HG03439 (cell line): ENCODE data around the gene TBR1.

Source experiments
- ATAC-seq: cut with Tn5 transposase; IDR thresholded peaks from one replicate; pipeline ENCODE4 v1.9.1; 2021; ENCODE audit warnings: mild to moderate bottlenecking, moderate library complexity; ENCODE audit not compliant: unreplicated experiment

TBR1 gene

DNA sequence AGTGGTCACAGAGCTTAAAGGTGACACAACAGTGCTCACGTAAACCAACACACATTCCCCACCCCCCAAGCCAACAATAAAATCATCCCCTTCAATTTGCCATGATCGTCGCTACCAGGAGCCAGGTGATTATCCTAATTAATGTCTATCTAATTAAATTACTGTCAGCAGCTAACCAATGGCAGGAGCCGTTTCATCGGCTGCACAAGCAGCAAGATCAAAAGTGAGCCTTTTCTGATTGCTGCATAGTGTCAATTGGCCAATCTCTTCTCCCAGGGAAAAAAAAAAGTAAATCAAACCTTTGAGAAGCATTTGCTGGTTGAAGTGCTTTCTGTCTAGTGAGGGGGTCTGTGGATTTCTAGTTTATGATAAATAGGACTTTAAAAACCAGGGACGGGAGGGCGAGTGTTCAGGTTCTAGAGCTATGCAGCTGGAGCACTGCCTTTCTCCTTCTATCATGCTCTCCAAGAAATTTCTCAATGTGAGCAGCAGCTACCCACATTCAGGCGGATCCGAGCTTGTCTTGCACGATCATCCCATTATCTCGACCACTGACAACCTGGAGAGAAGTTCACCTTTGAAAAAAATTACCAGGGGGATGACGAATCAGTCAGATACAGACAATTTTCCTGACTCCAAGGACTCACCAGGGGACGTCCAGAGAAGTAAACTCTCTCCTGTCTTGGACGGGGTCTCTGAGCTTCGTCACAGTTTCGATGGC is at the start of gene TBR1:
Gene TBR1 (plus strand): TSS at position 311 of the 721 bp plus-strand sequence. CDS start 114 bp downstream, at position 425.
- no peak for ATAC-seq

DNA sequence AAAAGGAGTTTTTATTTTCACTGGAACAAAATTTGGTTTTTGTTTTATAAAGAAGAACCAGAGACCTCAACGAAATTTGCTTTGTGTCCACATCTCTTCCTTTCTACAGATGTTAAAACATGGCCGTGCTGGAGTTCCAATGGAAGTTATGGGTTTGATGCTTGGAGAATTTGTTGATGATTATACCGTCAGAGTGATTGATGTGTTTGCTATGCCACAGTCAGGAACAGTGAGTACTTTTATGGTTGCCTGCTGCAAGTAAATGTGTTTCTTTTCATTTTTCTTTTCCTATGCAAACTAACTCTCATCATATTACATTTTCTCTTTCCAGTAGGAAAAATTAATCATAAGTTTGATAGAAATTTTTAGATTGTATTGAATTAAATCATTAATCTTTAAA is 48.4 kb upstream of the TBR1 start:
- no peak for ATAC-seq

GRCh38 chr2:161369311-161369710 is 46.8 kb upstream of the TBR1 start:
- ATAC-seq: no peak

- ATAC-seq: no peak
Measured at GRCh38 chr2:161370981-161371380, 45.1 kb upstream of the TBR1 start.

GRCh38 chr2:161371869-161372268 is 44.2 kb upstream of the TBR1 start:
- ATAC-seq: no peak

GRCh38 chr2:161373942-161374341 is 42.2 kb upstream of the TBR1 start:
- ATAC-seq: no peak

DNA sequence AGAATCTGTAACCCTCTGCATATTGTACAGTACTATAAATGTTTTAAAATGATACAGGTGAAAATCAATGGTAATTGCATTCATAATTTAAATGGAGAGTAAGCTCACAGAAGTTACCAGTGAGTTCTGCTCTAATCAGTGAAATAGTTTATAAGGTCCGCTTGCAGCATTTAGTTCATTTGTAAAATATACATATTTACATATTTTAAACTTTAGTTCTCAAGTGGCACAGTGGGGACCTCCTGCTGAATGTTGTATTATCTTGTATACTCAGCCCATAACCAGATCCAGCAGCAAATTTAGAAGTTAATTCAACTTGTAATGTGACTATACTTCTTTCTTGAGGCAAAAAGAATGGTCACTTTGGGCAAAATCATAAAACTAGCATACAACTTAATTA is 41.7 kb upstream of the TBR1 start:
- ATAC-seq: no peak

DNA sequence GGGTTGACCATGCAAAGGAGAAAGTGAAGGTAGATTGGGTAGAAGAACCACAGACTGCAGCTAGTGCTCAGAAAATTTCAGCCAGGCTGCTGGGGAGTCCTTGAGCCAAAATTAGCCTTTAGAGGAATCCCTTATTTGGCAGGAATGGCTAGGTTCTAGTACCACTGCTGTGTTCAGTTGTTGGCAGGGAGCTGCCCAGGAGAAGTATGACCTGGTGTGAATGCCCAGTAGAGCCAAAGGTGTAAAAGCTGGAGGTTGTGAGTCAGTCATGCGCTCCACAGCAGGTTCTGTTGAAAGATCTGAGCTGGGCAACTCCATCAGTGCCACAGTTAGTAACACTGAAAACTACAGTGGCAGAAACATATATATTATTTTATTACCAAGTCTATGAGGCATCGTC is 36.4 kb upstream of the TBR1 start:
- no peak for ATAC-seq

DNA sequence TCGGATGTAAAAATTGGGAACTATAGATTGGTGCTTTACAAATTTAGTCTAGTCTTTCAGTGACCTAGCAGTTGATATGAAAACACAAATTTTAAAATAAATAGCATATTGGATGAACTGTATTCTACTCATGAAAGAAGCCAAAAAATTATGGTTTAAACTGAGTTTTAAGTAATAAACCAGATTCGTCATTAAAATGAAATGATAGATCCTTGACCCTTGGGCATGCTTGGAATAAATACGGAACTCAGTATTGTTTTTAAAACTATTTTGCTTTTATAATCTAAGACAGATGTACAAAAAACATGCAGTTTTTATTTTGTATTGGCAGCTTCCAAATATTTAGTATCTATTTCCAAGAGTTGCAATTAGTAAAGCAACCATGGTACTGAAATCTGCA is 34.6 kb upstream of the TBR1 start:
- no peak for ATAC-seq

DNA sequence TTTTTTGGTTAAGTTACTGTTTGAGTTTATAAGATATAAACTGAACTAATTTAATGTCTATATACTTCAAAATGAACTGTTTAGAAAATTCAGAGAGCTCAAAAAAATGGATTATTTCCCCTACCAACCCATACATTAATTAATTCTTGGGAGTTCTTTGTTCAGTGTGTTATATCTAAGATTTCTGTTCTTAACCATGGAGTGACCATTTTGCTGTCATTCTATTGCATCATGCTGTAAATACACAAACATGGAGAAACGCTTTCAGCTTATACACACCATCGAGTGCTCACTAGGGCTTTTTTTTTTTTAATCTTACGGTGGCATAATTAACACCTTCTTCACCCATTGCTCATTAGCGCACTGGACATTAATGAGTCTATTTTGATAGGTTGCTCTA is 33.4 kb upstream of the TBR1 start:
- ATAC-seq: no peak

GRCh38 chr2:161384864-161385263 is 31.2 kb upstream of the TBR1 start:
- ATAC-seq: peak; percentile 82

- ATAC-seq: peak; percentile 54
Measured at GRCh38 chr2:161386228-161386824, 29.8 kb upstream of the TBR1 start.

DNA sequence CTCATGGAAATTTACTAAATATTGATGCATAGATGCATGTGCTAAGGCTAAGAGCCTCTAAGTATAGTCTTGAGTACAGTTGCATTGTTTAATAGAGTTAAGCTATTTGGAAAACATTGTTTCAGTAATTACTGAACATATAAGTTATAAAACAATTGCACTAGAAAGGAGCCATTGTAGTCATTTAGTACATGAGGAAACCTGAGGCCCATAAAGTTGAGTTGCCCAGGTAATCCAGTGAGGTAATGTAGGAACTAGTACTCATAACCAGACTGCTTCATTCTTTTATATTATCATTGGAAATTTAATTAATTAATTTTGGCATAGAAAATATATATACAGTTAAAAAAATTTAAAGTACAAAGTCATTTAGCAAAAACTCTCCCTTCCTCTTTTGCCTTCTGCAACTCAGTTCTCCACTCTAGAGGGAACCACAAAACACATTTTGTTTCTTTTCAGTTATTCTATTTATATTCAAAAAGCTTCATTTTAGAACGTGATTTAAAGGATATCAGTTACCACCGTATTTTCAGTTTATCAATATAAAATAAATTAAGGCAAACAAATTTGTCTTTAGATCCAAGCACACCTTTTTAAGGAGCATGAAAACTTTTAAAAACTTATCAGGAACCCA is 27.8 kb upstream of the TBR1 start:
- ATAC-seq: no peak

GRCh38 chr2:161391737-161392506 is 24.2 kb upstream of the TBR1 start:
- ATAC-seq: peak; percentile 47

- ATAC-seq: no peak
Measured at GRCh38 chr2:161400076-161400475, 16.0 kb upstream of the TBR1 start.

- no peak for ATAC-seq
Measured at GRCh38 chr2:161402297-161402696, 13.8 kb upstream of the TBR1 start.

DNA sequence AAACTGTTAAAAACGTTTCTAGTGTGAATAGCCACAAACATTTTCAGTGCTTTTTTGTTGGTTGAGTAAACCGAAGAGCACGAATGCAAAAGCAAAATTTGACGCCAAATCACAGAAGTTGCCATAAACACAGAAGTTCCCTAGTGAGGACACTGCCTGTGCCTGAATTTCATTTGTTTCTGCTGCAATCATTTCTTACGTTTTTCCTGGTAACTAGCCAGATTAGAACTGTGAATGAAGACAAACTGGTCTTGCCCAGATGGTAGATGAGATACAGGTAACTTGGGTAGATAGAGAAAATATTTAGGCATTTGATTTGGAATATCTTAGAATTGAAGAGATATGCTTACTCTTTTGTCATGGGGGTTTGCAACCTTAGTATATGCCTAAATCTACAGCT is 9.8 kb upstream of the TBR1 start:
- ATAC-seq: no peak

DNA sequence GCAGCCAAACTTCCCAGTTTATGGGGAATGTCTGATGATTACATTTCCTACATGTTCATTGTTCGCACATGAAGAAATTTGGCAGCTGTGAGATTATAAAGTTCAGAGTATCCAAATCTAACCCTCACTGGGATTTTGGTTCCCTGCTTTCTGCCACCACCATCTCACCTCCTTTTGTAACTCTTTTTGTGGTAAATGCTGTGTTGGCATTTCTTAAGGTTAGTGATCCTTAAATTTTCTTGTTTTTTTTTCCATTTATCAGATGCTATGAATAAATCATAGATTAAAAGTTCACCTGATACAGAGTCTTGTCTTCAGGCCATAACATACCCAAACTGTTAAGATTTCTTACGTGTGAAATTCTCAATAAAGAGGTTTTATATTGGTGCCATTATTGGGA is 8.5 kb upstream of the TBR1 start:
- no peak for ATAC-seq

- no peak for ATAC-seq
Measured at GRCh38 chr2:161409308-161409907, 6.7 kb upstream of the TBR1 start.

DNA sequence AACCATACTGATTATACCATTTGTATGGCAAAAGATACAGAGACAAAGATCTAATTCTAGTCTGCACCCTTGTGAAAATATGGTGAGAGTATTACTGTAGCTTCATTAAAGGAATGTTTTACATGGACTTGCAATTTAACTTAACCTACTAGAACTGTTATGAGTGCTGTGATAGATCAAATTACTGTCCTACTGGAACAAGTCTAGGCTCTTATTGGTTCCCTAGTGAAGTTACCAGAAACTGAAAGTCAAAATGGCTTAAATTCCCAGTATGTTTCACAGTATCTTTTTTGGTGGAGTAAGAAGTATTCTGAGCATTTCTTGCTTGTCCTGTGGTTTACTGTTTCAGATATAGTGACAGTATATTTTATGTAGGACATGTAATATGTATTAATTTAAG is 3.8 kb upstream of the TBR1 start:
- no peak for ATAC-seq
